ENCODE measurements around the gene MAPK11.

Gene MAPK11

DNA sequence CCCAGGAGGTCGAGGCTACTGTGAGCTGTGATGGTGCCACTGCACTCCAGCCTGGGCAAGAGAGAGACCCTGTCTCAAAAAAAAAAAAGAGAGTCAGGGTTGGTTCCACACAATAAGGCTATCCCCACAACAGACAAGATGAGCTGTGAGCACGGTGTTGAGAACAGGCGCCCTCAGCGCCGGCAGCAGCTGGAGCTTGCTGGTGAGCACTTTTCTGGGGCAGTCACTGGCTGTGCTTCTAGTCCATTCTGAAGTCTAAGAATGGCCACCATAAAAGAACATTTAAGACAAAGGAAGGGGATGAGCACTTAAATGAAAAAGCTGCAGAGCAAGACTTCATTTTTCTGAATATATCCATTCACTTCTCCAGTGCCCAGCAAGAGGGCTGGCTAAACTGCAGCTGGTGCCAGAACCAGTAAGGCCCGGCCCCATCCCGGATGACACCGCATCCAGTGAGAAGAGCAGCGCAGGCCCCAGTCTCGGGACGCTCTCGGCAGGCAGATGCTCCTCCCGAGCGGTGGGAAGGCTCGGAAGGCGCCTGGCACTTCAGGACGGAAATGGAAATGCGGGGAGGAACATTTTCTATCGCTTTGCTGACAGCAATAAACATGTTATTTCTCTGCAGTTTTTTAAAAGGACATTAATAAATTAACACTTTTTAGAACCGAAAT is 37.6 kb downstream of the MAPK11 start:
- no peak overlapping the region for H3K4me3 ChIP-seq (ENCODE audit: low read depth, low read length)
- TF ChIP-seq, protein P1, sequence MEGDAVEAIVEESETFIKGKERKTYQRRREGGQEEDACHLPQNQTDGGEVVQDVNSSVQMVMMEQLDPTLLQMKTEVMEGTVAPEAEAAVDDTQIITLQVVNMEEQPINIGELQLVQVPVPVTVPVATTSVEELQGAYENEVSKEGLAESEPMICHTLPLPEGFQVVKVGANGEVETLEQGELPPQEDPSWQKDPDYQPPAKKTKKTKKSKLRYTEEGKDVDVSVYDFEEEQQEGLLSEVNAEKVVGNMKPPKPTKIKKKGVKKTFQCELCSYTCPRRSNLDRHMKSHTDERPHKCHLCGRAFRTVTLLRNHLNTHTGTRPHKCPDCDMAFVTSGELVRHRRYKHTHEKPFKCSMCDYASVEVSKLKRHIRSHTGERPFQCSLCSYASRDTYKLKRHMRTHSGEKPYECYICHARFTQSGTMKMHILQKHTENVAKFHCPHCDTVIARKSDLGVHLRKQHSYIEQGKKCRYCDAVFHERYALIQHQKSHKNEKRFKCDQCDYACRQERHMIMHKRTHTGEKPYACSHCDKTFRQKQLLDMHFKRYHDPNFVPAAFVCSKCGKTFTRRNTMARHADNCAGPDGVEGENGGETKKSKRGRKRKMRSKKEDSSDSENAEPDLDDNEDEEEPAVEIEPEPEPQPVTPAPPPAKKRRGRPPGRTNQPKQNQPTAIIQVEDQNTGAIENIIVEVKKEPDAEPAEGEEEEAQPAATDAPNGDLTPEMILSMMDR (IDR thresholded peaks at IDR 0.05; ENCODE audit: insufficient read depth, low read depth, low read length, missing control alignments), result no peak
- DNase-seq (ENCODE audit: low read depth), result no peak

DNA sequence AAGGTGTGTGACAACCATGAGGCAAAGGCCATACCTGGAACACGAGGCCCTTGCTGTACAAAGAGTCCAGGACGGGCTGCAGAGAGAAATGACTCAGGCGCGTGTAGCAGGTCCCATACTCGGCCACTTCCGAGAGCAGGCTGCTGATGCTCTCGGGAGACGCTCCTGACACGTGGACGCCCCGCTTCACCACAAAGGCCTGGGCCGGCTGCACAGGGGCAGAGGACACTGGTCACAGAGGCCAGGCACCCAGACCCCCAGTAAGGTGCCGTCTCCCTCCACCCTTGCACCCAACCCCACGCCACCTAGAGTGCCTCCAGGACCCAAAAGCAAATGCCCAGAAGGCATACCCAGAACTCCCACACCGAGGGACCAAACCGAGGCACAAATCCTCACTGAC is 40.8 kb downstream of the MAPK11 start:
- TF ChIP-seq, protein P1 (IDR thresholded peaks at IDR 0.05; ENCODE audit: insufficient read depth, low read depth, low read length, missing control alignments), result no peak

DNA sequence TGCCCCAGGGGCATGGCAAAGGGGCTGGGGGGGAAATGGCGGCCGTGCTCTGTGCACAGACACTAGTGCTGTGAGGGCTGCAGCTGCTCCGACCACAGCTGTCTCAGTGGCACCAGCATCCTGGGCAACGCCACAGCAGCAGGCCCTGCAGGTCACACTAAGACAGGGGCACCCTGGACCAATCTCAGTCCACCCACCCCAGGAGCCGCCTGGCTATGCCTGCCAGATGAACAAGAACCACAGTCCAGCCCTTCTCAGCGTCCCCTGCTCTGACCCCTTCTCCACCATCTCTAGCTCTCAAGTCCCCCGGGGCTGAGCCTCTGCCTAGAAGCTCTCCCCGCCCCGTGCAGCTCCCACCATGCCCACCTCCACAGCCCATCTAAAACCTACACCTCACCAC is 41.8 kb downstream of the MAPK11 start:
- H3K4me3 ChIP-seq (ENCODE audit: low read depth, low read length), result no peak overlapping the region
- no peak for DNase-seq (ENCODE audit: low read depth)
- TF ChIP-seq, protein P1 (IDR thresholded peaks at IDR 0.05; ENCODE audit: insufficient read depth, low read depth, low read length, missing control alignments), result no peak

More for the DNA sequence above, 40.8 kb downstream of the MAPK11 start:
- no peak for DNase-seq (ENCODE audit: low read depth)
- H3K4me3 ChIP-seq (ENCODE audit: low read depth, low read length), result no peak overlapping the region

DNA sequence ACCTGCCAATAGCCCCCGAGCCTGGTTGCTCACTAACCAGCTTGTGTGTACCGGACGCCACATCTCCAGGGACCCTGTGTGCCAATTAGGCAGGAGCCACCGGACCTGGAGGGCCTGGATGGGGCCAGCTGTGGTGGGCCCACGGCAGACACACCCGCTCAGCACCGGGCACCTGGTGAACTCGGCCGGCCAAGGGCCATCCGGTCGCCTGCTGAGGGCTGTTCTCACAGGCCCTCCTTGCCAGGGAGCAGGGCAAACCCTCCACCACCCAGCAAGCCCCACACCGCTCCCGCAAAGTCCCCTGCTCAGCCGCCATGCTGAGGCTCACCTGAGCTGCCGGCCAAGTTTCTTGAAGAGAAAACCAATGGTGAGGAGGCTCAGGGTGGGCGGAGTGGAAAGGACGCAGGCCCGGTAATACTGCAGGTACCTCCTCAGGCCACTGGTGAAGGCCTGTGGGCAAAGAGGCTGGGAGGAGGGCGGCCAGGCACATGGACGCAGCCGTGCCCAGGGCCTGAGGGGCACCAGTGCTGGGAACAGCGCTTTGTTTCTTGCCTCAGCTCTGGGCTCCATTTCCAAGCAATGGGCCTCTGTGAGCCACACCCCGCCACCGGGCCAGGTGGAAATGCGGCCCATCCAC is 42.5 kb downstream of the MAPK11 start:
- TF ChIP-seq, protein P1 (IDR thresholded peaks at IDR 0.05; ENCODE audit: insufficient read depth, low read depth, low read length, missing control alignments), result no peak
- no peak overlapping the region for H3K4me3 ChIP-seq (ENCODE audit: low read depth, low read length)
- DNase-seq (ENCODE audit: low read depth), result no peak

DNA sequence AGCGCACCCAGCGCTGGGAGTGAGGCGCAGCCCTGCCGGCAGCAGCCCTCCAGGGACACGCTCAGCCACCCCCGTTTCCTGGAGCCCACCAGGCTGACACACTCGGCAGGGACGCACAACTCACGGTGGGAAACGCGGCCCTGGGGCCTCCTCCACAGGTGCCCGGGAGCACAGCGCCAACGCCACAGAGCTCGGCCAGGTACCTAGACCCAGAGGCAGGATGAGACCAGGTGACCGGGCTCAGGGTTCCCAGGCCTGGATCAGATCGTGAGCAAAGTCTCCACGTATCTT is 43.4 kb downstream of the MAPK11 start:
- no peak for DNase-seq (ENCODE audit: low read depth)
- TF ChIP-seq, protein P1 (IDR thresholded peaks at IDR 0.05; ENCODE audit: insufficient read depth, low read depth, low read length, missing control alignments), result no peak
- no peak overlapping the region for H3K4me3 ChIP-seq (ENCODE audit: low read depth, low read length)

DNA sequence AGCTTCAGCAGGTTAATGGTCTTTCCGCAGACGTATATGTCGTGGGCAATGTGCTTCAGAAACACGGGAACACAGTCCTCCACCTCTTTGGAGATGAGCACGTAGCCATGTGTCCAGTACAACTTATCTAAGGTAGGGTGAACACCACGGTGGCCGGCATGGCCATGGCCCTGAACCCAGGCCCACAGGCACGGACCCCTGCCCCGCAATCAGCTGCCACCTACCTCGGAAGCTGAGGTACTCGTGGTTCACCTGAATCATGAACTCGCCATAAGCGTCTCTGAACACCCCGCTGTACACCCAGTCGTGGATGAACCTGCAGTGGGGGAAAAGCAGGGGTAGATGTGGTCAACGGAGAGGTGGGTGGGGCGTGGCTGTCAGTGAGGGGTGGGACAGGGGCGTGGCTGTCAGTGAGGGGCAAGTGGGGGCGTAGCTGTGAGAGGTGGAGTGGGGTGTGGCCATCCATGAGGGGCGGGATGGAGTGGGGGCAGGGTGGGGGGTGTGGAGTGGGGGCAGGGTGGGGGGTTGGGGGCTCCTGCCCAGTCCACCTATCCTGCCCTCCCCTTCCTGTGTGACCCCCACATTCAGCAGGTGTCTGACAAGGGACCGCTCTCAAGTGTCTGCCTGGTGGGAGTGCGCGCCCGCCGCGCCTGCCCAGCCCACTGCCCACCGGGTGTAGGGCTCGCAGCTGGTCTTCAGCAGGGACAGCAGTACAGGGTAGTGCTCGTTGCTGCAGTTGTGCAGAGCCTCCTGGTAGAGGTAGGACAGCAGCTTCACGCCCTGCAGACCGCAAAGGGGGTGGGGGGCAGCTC is 43.9 kb downstream of the MAPK11 start:
- TF ChIP-seq, protein P1 (IDR thresholded peaks at IDR 0.05; ENCODE audit: insufficient read depth, low read depth, low read length, missing control alignments), result no peak
- DNase-seq (ENCODE audit: low read depth), result no peak
- no peak overlapping the region for H3K4me3 ChIP-seq (ENCODE audit: low read depth, low read length)
